GM19351 (cell line): ENCODE results near the gene ATP6V1B1.
"Not testable (repeated sequence)": the region's sequence is repeated elsewhere in the genome, so short reads cannot be mapped to it uniquely, and the experiment has no call there.

ENCODE experiments used
- ATAC-seq: cut with Tn5 transposase; IDR thresholded peaks from one replicate; pipeline ENCODE4 v1.9.1; 2021; ENCODE audit warnings: mild to moderate bottlenecking, moderate library complexity; ENCODE audit not compliant: unreplicated experiment

Gene ATP6V1B1

DNA sequence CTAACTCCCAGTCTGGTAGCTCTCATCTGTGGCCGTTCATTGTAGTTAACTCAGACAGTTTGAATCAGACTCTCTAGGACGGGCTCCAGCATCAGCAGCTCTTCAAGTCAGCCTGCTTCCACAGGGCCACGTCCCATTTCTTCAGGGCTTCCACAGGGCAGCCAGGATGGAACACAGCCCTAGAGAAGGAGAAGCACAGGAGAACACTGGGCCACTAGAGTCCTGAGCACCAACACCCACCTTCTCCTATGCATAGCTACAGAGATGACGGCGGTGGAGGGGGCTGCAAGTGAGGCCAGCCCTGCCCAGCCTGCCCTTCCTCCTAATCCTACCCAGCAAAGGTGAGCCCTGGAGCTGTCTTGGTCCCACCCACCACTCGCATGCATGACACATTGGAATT, 69.2 kb downstream of the ATP6V1B1 start:
- ATAC-seq: no peak

DNA sequence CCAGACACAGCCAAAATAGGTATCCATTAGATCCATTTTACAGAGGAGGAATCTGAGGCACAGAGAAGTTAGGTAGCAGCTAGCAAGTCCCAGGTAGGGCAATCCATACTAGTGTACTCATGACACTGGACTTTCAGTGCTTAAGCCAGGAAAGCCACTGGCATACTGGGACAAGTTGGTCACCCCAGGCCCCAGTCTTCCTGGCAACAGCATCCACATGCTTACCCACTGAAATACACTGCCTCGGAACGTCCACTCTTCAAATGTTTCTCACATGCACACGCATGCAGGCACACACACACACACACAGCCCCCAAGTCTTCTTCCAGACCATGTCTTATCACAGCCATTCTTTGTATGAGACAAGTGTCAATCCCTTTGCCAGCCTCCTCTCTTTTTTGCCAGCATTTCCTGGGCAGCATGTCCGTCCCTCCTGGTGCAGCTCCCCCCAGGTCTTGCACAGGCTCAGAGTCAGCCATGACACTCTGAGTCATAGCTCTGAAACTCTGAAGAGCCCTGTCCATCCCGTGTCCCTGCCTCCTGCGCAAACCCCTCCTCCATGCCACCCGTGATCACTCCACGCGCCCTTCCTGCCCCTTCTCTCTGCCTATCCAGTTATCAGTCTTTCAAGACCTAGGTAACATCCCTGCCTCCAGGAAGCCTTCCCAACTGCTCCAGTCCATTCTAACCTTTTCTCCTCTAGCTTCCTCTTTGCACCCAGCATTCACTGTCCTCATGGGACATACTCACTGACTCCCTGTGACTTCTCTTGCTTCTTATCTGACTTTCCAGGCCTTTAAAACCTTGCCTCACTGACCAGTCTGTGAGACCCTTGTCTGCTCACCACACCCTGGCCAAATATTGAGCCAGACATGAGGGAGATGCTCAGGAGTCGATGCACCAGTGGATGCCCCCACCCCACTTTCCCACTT, 69.8 kb downstream of the ATP6V1B1 start:
- ATAC-seq: no peak

DNA sequence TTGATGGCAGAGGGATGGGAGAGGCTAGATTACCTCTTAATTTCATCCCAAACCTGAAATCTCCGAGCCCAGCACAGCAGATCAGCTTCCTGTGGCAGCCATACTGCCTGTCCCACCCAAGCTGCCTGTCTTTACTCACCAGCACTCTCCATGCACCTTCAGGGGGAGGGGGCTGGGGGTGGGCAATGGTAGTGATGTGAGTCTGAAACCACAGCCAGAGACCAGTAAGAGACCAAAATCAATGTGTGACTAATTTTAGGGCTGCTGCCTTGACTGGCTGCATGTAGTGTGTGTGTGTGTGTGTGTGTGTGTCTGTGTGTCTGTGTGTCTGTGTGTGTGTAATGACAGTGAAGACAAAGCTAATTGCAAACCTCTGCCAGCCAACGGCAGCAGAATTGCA, 70.6 kb downstream of the ATP6V1B1 start:
- no peak for ATAC-seq

DNA sequence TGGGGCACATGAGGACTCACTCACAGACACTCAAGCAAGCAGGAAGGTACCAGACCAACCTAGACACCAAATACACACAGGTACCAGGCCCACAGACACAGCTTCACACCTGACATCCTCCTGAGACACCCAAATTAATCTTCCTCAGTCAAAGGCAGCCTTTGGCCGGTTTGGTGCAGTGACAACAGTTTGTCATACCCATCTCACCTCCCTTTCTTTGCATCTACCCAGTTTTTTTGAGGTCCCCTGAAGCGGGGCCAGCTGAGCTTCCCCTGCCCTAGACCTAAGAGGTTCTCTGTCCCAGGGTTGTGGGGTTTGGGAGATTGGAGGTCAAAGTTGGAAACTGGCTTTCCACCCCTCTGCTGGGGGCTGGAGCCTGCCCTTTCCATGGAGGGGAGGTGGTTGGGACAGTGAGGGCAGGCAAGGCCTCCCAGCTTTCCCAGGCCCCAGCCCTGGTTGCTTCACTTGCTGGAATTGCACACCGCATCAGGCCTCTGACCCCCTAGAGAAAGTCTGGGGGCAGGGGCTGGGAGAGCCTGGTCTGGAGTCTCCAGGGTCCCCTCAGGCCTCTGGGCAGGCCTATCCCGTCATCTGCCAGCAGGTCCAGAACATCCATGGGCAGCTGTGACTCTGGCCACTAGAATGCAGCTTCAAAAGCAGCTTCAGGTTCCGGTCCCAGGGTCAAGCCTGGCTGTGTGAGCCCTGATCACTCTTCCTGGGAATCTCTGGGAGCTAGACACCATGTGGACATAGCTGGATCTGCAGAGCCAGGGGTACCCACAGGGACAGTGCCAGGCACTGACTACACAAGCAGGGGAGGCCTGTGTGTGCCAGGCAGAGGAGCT, 71.5 kb downstream of the ATP6V1B1 start:
- no peak for ATAC-seq

DNA sequence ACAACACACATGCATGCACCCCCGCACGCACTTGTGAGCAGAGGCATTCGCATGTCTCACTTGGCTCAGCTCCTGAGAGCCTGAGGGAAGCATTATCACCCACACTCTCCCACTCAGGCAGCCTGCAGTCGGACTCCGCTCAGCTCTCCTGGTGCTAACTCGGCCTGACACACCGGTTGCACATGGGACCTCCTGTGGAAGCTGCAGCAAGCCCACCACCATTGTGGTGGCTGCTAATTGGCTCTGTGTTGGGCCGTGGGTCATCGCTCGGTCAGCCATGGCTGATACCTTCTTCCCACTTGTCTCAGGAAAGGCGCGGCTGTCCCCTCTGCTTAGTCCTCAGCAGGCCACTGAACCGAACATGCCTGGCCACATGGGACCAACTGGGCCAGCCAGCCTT, 72.6 kb downstream of the ATP6V1B1 start:
- no peak for ATAC-seq

DNA sequence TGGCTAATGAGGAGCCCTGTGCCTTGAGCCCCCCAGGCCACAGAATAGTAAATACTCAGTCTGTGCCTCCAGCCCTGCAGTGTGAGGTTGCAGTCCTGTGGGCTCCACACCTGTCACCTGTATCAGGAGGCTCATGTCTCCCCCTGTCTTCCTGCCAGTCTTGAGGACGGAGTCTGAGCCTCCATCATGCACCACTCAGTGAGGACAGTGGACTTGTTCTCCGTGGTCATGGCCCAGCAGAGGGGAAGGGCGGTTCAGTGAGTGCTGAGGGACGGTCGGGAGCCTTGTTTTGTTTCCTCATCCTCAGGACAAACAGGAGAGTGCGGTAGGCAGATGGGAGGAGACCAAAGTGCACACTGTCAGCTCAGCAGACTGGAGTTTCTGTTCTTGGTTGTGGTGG, 76.1 kb downstream of the ATP6V1B1 start:
- not testable (repeated sequence) for ATAC-seq
